ENCODE measurements around the gene SYNC.
"Not testable (repeated sequence)": the region's sequence is repeated elsewhere in the genome, so short reads cannot be mapped to it uniquely, and the experiment has no call there.

Gene SYNC

GRCh38 chr1:32642292-32642827 lies 60.2 kb downstream of the SYNC start:
- DNase-seq (ENCODE audit: low read depth, low spot score): not testable (repeated sequence)

GRCh38 chr1:32639489-32640075 lies 63.0 kb downstream of the SYNC start:
- no peak for DNase-seq (ENCODE audit: low read depth, low spot score)

- DNase-seq (ENCODE audit: low read depth, low spot score): no peak
Observed at GRCh38 chr1:32636914-32637645, 65.5 kb downstream of the SYNC start.

GRCh38 chr1:32635508-32636277 lies 66.9 kb downstream of the SYNC start:
- DNase-seq (ENCODE audit: low read depth, low spot score): no peak

GRCh38 chr1:32632829-32633228 lies 69.7 kb downstream of the SYNC start:
- DNase-seq (ENCODE audit: low read depth, low spot score): no peak

GRCh38 chr1:32630173-32630572 lies 72.4 kb downstream of the SYNC start:
- not testable (repeated sequence) for DNase-seq (ENCODE audit: low read depth, low spot score)
